ENCODE measurements around the gene ATP8B1. TPM values are rescaled to one million over a fixed set of nuclear protein-coding genes. Genes with fewer than 3 reads are reported as not detected.

The ATP8B1 gene
- total and polyA plus RNA-seq, 2 experiments from 2014 or later: 1.7 to 3.0 TPM

- no peak for DNase-seq (ENCODE audit: low spot score)
- Mint-ChIP-seq H3K9me3 (no peaks in the 10 kb centered on the region), H3K27me3 (ENCODE audit: insufficient read depth, low read depth, poor library complexity) (peaks cover 8% of the 10 kb centered on the region), H3K36me3 (ENCODE audit: low read depth) (no peaks in the 10 kb centered on the region), H3K4me3 (no peak overlapping the region), H3K27ac (peak overlapping the region; percentile 24; the same call in 1 of the 2 replicates), H3K4me1 (peaks cover 34% of the 10 kb centered on the region)
- H3K9me2 ChIP-seq (ENCODE audit: insufficient read depth): no peaks in the 10 kb centered on the region
- no peak for TF ChIP-seq ZNF462 (CRISPR knock-in tag; IDR thresholded peaks at IDR 0.05)
- TF ChIP-seq NANOG (IDR thresholded peaks at IDR 0.05; ENCODE audit: borderline replicate concordance): no peak
- TF ChIP-seq ZNF331 (CRISPR knock-in tag; IDR thresholded peaks at IDR 0.05; ENCODE audit: low read depth): no peak
- no peak for TF ChIP-seq POLR2AphosphoS5 (IDR thresholded peaks at IDR 0.05; ENCODE audit: low read depth)
- no peak for TF ChIP-seq JUNB (IDR thresholded peaks at IDR 0.05; ENCODE audit: unreplicated experiment)
- no peak overlapping the region for H3K4me3 ChIP-seq
- H2AFZ ChIP-seq: no peak overlapping the region
- H3K27me3 ChIP-seq (ENCODE audit: insufficient read depth): no peaks in the 10 kb centered on the region
- no peaks in the 10 kb centered on the region for H3K79me2 ChIP-seq (replicated peaks; ENCODE audit: insufficient read depth)
- H3K4me1 ChIP-seq (ENCODE audit: insufficient read depth): peaks cover 26% of the 10 kb centered on the region
- H3K27ac ChIP-seq (ENCODE audit: low read depth): no peak overlapping the region
- peak overlapping the region; percentile 37 for H3K4me2 ChIP-seq
- H4K20me1 ChIP-seq (replicated peaks; ENCODE audit: insufficient read depth): no peaks in the 10 kb centered on the region
- H3K36me3 ChIP-seq (ENCODE audit: insufficient read depth): no peaks in the 10 kb centered on the region
- no peak for ATAC-seq
- H3F3A ChIP-seq (replicated peaks; ENCODE audit: low read depth): no peaks in the 10 kb centered on the region
Measured at GRCh38 chr18:57771626-57772025, 31.5 kb downstream of the ATP8B1 start.

- H3K4me2 ChIP-seq: peak overlapping the region; percentile 37
- DNase-seq (ENCODE audit: low spot score): peak; percentile 24
- H3K27ac Mint-ChIP-seq: peak overlapping the region; percentile 24; the same call in 1 of the 2 replicates
- H3K27me3 Mint-ChIP-seq (ENCODE audit: insufficient read depth, low read depth, poor library complexity): peaks cover 8% of the 10 kb centered on the region
- no peak; the same call in 2 of the 3 replicates for ATAC-seq
- no peaks in the 10 kb centered on the region for H3K9me2 ChIP-seq (ENCODE audit: insufficient read depth)
- H3K36me3 Mint-ChIP-seq (ENCODE audit: low read depth): no peaks in the 10 kb centered on the region
- peaks cover 34% of the 10 kb centered on the region for H3K4me1 Mint-ChIP-seq
- no peaks in the 10 kb centered on the region for H3K36me3 ChIP-seq (ENCODE audit: insufficient read depth)
- peaks cover 26% of the 10 kb centered on the region for H3K4me1 ChIP-seq (ENCODE audit: insufficient read depth)
- H3K79me2 ChIP-seq (replicated peaks; ENCODE audit: insufficient read depth): no peaks in the 10 kb centered on the region
- H3K4me3 Mint-ChIP-seq: no peak overlapping the region; the same call in 2 of the 3 replicates
- H2AFZ ChIP-seq: peak overlapping the region; percentile 12; the same call in 1 of the 2 replicates
- no peaks in the 10 kb centered on the region for H3K9me3 Mint-ChIP-seq
- H3K27ac ChIP-seq (ENCODE audit: low read depth): no peak overlapping the region
- H3K4me3 ChIP-seq: no peak overlapping the region
- no peaks in the 10 kb centered on the region for H3F3A ChIP-seq (replicated peaks; ENCODE audit: low read depth)
- no peaks in the 10 kb centered on the region for H4K20me1 ChIP-seq (replicated peaks; ENCODE audit: insufficient read depth)
- no peaks in the 10 kb centered on the region for H3K27me3 ChIP-seq (ENCODE audit: insufficient read depth)
- no peak for TF ChIP-seq CREB1 (CRISPR knock-in tag; IDR thresholded peaks at IDR 0.05; ENCODE audit: low read depth)
- TF ChIP-seq STAT1 (IDR thresholded peaks at IDR 0.05; ENCODE audit: unreplicated experiment): no peak
- TF ChIP-seq ZNF462 (CRISPR knock-in tag; IDR thresholded peaks at IDR 0.05): no peak
Measured at GRCh38 chr18:57771193-57771592, 31.9 kb downstream of the ATP8B1 start.
